GM12878 (cell line): ENCODE results near the gene TEX44. TPM values are rescaled to one million over a fixed set of nuclear protein-coding genes. Genes with fewer than 3 reads are reported as not detected.

Source experiments
- ATAC-seq: fragments of 200-7000 bp; cut with Tn5 transposase; 3 replicates; pipeline ENCODE4 v1.9.1; 2020; ENCODE audit warnings: mild to moderate bottlenecking, moderate library complexity
- BruUV-seq: library from RNA; stranded (reverse); fragments of 400-500 nt; replicated peaks from 2 replicates; lab custom pipeline; 2021; lab: Mats Ljungman, UMichigan
- CTCF ChIA-PET: fragments of 300-600 bp; sonication (Branson Sonifier 250); formaldehyde crosslinking; extraction: SDS; loops from one replicate; lab custom pipeline; 2021; ENCODE audit warnings: inconsistent platforms; lab: Yijun Ruan, JAX
- POLR2A ChIA-PET: fragments of 350-600 bp; formaldehyde crosslinking; extraction: SDS; loops from one replicate; lab custom pipeline; 2021; ENCODE audit warnings: inconsistent platforms; lab: Charles Lee
- RAD21 ChIA-PET: fragments of 300-600 bp; sonication (Branson Sonifier 250); formaldehyde crosslinking; loops from one replicate; lab custom pipeline; 2023; ENCODE audit warnings: antibody characterized with exemption; ENCODE audit not compliant: unreplicated experiment; lab: Charles Lee
- SMC1A ChIA-PET: fragments of 300-600 bp; sonication (Branson Sonifier 250); formaldehyde crosslinking; loops from one replicate; lab custom pipeline; 2023; ENCODE audit not compliant: unreplicated experiment, uncharacterized antibody; lab: Charles Lee
- DNase-seq: peaks from one replicate; pipeline ENCODE4 v3.0.0-alpha.2; 2011; ENCODE audit warnings: low read depth, low spot score
- FAIRE-seq: peaks from 3 replicates; lab custom pipeline; 2011; peaks lifted over from hg19 to GRCh38; lab: Jason Lieb, UNC
- H2AFZ ChIP-seq: 2 replicates; pipeline ENCODE4 v1.6.0; 2011; ENCODE audit warnings: low read depth, low read length, control low read depth; ENCODE audit not compliant: control insufficient read depth
- H3K27ac ChIP-seq: 2 replicates; pipeline ENCODE4 v1.5.1; 2011; ENCODE audit warnings: control low read depth; ENCODE audit not compliant: control insufficient read depth, insufficient read depth
- H3K27me3 ChIP-seq, 2 experiments: replicated peaks in 1 of 2; 2 replicates each; pipeline versions ENCODE4 v1.6.0 to v1.6.1; 2011; ENCODE audit warnings: low read length in 1 of 2; ENCODE audit not compliant: control insufficient read depth in 2 of 2, insufficient read depth in 2 of 2
- H3K36me3 ChIP-seq, 2 experiments: 2 replicates each; pipeline ENCODE4 v1.5.1; 2011; ENCODE audit warnings: low read length in 1 of 2; ENCODE audit not compliant: control insufficient read depth in 2 of 2, insufficient read depth in 2 of 2
- H3K4me1 ChIP-seq: 2 replicates; pipeline ENCODE4 v1.6.1; 2011; ENCODE audit warnings: mild to moderate bottlenecking, low read length, moderate library complexity, mixed read lengths; ENCODE audit not compliant: control insufficient read depth, insufficient read depth
- H3K4me2 ChIP-seq: 2 replicates; pipeline ENCODE4 v1.6.0; 2011; ENCODE audit warnings: control low read depth; ENCODE audit not compliant: control insufficient read depth, insufficient read depth
- H3K4me3 ChIP-seq: fragments of 200-600 bp; sonication (generic); 2 replicates; pipeline ENCODE4 v1.5.1; 2016
- H3K79me2 ChIP-seq: 2 replicates; pipeline ENCODE4 v1.6.0; 2011; ENCODE audit warnings: low read length; ENCODE audit not compliant: control insufficient read depth, insufficient read depth
- H3K9ac ChIP-seq: 2 replicates; pipeline ENCODE4 v1.8.0; 2011; ENCODE audit warnings: low read length, control low read depth, mixed read lengths; ENCODE audit not compliant: control insufficient read depth, insufficient read depth
- H3K9me3 ChIP-seq: replicated peaks from 3 replicates; pipeline ENCODE4 v1.5.1; 2011; ENCODE audit warnings: mild to moderate bottlenecking, low read length; ENCODE audit not compliant: control insufficient read depth, insufficient read depth
- H4K20me1 ChIP-seq: 2 replicates; pipeline ENCODE4 v1.6.0; 2011; ENCODE audit not compliant: control insufficient read depth, insufficient read depth
- CHD1 ChIP-seq: IDR thresholded peaks from 2 replicates; pipeline ENCODE4 v1.6.1; 2012; ENCODE audit warnings: low read depth, low read length, improper control_type of control experiment
- NKRF ChIP-seq: fragments of 450-650 bp; conservative IDR thresholded peaks from 2 replicates; pipeline ENCODE4 v1.6.1; 2017; ENCODE audit warnings: mild to moderate bottlenecking, moderate library complexity
- POLR2AphosphoS2 ChIP-seq: IDR thresholded peaks from 2 replicates; pipeline ENCODE4 v1.6.1; 2011; ENCODE audit warnings: low read depth, mild to moderate bottlenecking, low read length, improper control_type of control experiment, moderate library complexity
- RAD21 ChIP-seq: IDR thresholded peaks from 2 replicates; pipeline ENCODE4 v1.6.1; 2011; ENCODE audit warnings: mild to moderate bottlenecking, low read depth, low read length, moderate library complexity; ENCODE audit not compliant: insufficient read depth
- SIX5 ChIP-seq: IDR thresholded peaks from 2 replicates; pipeline ENCODE4 v1.6.1; 2011; ENCODE audit warnings: mild to moderate bottlenecking, low read depth, low read length, moderate library complexity; ENCODE audit not compliant: severe bottlenecking
- SMC3 ChIP-seq: IDR thresholded peaks from 2 replicates; pipeline ENCODE4 v1.6.1; 2011; ENCODE audit warnings: low read length, improper control_type of control experiment, borderline replicate concordance
- SPI1 ChIP-seq: IDR thresholded peaks from 2 replicates; pipeline ENCODE4 v1.6.1; 2011; ENCODE audit warnings: low read depth, mild to moderate bottlenecking, low read length, moderate library complexity, borderline replicate concordance; ENCODE audit not compliant: insufficient read depth
- YY1 ChIP-seq: IDR thresholded peaks from 2 replicates; pipeline ENCODE4 v1.6.1; 2011; ENCODE audit warnings: low read depth, mild to moderate bottlenecking, low read length
- ZBED1 ChIP-seq: IDR thresholded peaks from 2 replicates; pipeline ENCODE4 v1.6.1; 2016; ENCODE audit warnings: borderline replicate concordance
- ZBTB40 ChIP-seq: fragments of 450-650 bp; IDR thresholded peaks from 2 replicates; pipeline ENCODE4 v1.6.1; 2016; ENCODE audit warnings: mild to moderate bottlenecking, moderate library complexity, borderline replicate concordance
- WGBS: methylation state at CpG from one replicate; pipeline ENCODE4 v1.1.6; 2016; ENCODE audit warnings: low lambda C conversion rate; ENCODE audit not compliant: insufficient replicate concordance, insufficient coverage; ENCODE audit errors: missing lambda C conversion rate; 5-methylcytosine and 5-hydroxymethylcytosine counted together
- in situ Hi-C: fragments of 300-500 bp; cut with MboI; formaldehyde crosslinking; loops from 9 replicates; pipeline ENCODE4 v1.14.3; 2018; ENCODE audit warnings: mixed read lengths
- intact Hi-C: fragments of 100-400 bp; cut with micrococcal nuclease; formaldehyde crosslinking; loops from one replicate; pipeline ENCODE4 v1.14.2; 2022; ENCODE audit not compliant: unreplicated experiment
- polyA plus RNA-seq, 11 experiments: library from polyadenylated mRNA; depleted of rRNA in 4 of 11; unstranded in 6 of 11; stranded (reverse) in 5 of 11; fragments of >200 nt; fragmentation: Nextera tagmentation in 4 of 11; fragmentation: Illumina TruSeq in 1 of 11; extraction: Ambion mirVana in 4 of 11; extraction: Trizol in 1 of 11; gene quantifications; 1 replicate in 1 of 11; 2 replicates in 10 of 11; pipeline versions ENCODE4 v1.2.1 to v1.2.3, GENCODE V29; 2011 to 2016; ENCODE audit warnings: inconsistent platforms in 2 of 11, missing spikeins in 2 of 11, low read depth in 1 of 11
- total RNA-seq, 4 experiments: library from RNA; depleted of rRNA in 3 of 4; stranded (reverse); fragments of >200 nt in 3 of 4; fragmentation: Illumina TruSeq in 1 of 4; extraction: Trizol in 1 of 4; gene quantifications; 2 replicates each; pipeline versions ENCODE4 v1.2.1 to v1.2.3, GENCODE V29; 2013 to 2021
- TF ChIP-seq, protein P1 (sequence below): fragments of 450-650 bp; IDR thresholded peaks from 2 replicates; pipeline ENCODE4 v1.6.1; 2014; ENCODE audit warnings: mild to moderate bottlenecking

Gene TEX44
- total and polyA plus RNA-seq, 10 of the 15 experiments (the other 5 are each of a cell fraction or from before 2014, with no cell fraction given), result not detected

DNA sequence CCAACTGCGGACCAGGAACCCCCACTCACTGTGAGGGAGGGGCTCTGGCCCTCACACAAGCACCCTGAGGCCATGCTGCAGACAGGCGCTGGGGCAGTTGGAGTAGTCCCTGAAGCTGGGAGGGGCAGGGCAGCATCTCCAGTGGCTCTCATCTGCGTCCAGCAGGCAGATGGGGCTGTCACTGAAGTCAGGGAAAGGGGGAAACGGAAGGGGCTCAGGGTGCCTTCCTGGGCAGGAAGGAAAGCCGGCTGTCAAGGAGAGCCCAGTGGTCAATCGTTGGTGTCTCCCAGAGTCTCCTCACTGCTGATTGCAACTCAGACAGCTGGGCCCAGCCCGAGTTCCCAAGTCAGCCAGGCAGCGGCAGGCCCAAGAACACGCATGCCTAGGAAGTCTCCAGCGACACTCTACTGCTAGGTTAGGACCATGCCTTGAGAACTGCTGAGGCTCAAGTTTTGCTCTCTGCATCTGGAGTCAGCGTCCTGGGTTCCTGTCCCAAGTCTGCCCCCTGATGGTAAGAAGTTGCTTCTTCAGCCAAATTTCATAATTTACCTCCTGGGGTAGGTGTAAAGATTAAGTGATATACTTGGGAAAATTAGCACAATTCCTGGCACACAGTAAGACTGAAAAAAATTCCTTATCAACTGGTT lies 35.0 kb upstream of the TEX44 start (continued):
- no peak for TF ChIP-seq ZBTB40
- TF ChIP-seq SMC3, result peak; percentile 96
- TF ChIP-seq SPI1, result no peak
- TF ChIP-seq, all 136 proteins: peak for 10

GRCh38 chr2:231563378-231563961 lies 29.2 kb upstream of the TEX44 start:
- Histone ChIP-seq H3K36me3 (no peaks in the 10 kb centered on the region), H3K4me1 (no peaks in the 10 kb centered on the region; the same call in 1 of the 2 replicates), H3K4me3 (no peak overlapping the region), H4K20me1 (no peaks in the 10 kb centered on the region), H3K9me3 (no peaks in the 10 kb centered on the region), H3K4me2 (no peak overlapping the region), H3K9ac (no peak overlapping the region), H2AFZ (no peak overlapping the region), H3K79me2 (no peaks in the 10 kb centered on the region), H3K27ac (no peak overlapping the region), H3K27me3 (no peaks in the 10 kb centered on the region)
- POLR2A ChIA-PET, result interaction anchor here (0.5 to 1.5 kb wide), 4 partner anchors 9 to 34 kb away, joined by 3 to 6 read pairs (median 5); no protein-coding TSS in a partner anchor
- DNase-seq (no peak), ATAC-seq (peak; percentile 99), FAIRE-seq (peak; percentile 89)
- RAD21 ChIA-PET, result interaction anchor here (0.6 to 10.1 kb wide), 15 partner anchors 9 to 153 kb away, joined by 3 to 118 read pairs (median 5); no protein-coding TSS in a partner anchor
- SMC1A ChIA-PET, result interaction anchor here (1.0 to 7.9 kb wide), 7 partner anchors 18 to 151 kb away, joined by 3 to 112 read pairs (median 4); no protein-coding TSS in a partner anchor
- intact Hi-C loops (loop anchor here (1.0 to 5.0 kb wide), 4 partner anchors 34 to 154 kb away; no protein-coding TSS in a partner anchor), in situ Hi-C loops (no loop called here)
- 33% methylated on average over 3 of the region's 3 CpGs for WGBS
- CTCF ChIA-PET, result interaction anchor here (0.7 to 9.5 kb wide), 31 partner anchors 9 to 253 kb away, joined by 3 to 218 read pairs (median 4); partner anchors contain the start of genes NMUR1 and TEX44
- BruUV-seq, result no TSS peak
- TF ChIP-seq CHD1 (no peak), SIX5 (no peak), SPI1 (no peak), NKRF (no peak), RAD21 (peak; percentile 83), SMC3 (peak; percentile 76; the same call in 1 of the 2 replicates), ZBED1 (no peak), POLR2AphosphoS2 (no peak), YY1 (0 out of 2 replicates have a peak, but pooled peaks have one; percentile 44)
- TF ChIP-seq, protein P1, sequence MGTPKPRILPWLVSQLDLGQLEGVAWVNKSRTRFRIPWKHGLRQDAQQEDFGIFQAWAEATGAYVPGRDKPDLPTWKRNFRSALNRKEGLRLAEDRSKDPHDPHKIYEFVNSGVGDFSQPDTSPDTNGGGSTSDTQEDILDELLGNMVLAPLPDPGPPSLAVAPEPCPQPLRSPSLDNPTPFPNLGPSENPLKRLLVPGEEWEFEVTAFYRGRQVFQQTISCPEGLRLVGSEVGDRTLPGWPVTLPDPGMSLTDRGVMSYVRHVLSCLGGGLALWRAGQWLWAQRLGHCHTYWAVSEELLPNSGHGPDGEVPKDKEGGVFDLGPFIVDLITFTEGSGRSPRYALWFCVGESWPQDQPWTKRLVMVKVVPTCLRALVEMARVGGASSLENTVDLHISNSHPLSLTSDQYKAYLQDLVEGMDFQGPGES, result no peak
